IMR-90 (cell line): ENCODE results near the gene FLACC1. TPM values are rescaled to one million over a fixed set of nuclear protein-coding genes. Genes with fewer than 3 reads are reported as not detected.

Experiments
- ATAC-seq: fragments of 200-7000 bp; cut with Tn5 transposase; 2 replicates; pipeline ENCODE4 v1.9.1; 2020; ENCODE audit warnings: low read depth, mild to moderate bottlenecking, moderate library complexity
- BruUV-seq: library from RNA; stranded (reverse); fragments of 400-500 nt; replicated peaks from 2 replicates; lab custom pipeline; 2021; lab: Mats Ljungman, UMichigan
- CTCF ChIA-PET: fragments of 300-600 bp; formaldehyde crosslinking; extraction: SDS; loops from one replicate; lab custom pipeline; 2021; ENCODE audit warnings: antibody characterized with exemption; lab: Yijun Ruan, JAX
- POLR2A ChIA-PET: fragments of 300-600 bp; sonication (Branson Sonifier 250); formaldehyde crosslinking; loops from one replicate; lab custom pipeline; 2022; ENCODE audit warnings: antibody characterized with exemption; ENCODE audit not compliant: unreplicated experiment; lab: Charles Lee
- DNase-seq: peaks from one replicate; pipeline ENCODE4 v3.0.0; 2013
- H2AFZ ChIP-seq: replicated peaks from 2 replicates; pipeline ENCODE3; 2013; ENCODE audit warnings: low read length, mild to moderate bottlenecking; ENCODE audit not compliant: poor library complexity
- H2AK5ac ChIP-seq: 2 replicates; pipeline ENCODE4 v1.6.1; 2013; ENCODE audit warnings: low read depth, low read length, inconsistent platforms
- H2AK9ac ChIP-seq: replicated peaks from 2 replicates; pipeline ENCODE3; 2013; ENCODE audit warnings: mild to moderate bottlenecking, low read depth, low read length, moderate library complexity; ENCODE audit not compliant: poor library complexity
- H2BK120ac ChIP-seq: 2 replicates; pipeline ENCODE4 v1.6.1; 2013; ENCODE audit warnings: low read depth, low read length, inconsistent platforms
- H2BK15ac ChIP-seq: 3 replicates; pipeline ENCODE4 v1.6.1; 2013; ENCODE audit warnings: low read depth, low read length, inconsistent platforms
- H2BK20ac ChIP-seq: 2 replicates; pipeline ENCODE4 v1.6.1; 2013; ENCODE audit warnings: low read depth, mild to moderate bottlenecking, inconsistent platforms, low read length, moderate library complexity
- H2BK5ac ChIP-seq: 2 replicates; pipeline ENCODE4 v1.6.1; 2013; ENCODE audit warnings: mild to moderate bottlenecking, low read depth, low read length, inconsistent platforms; ENCODE audit not compliant: poor library complexity, severe bottlenecking
- H3K14ac ChIP-seq: replicated peaks from 2 replicates; pipeline ENCODE4 v1.6.1; 2013; ENCODE audit warnings: low read depth, low read length, inconsistent platforms
- H3K18ac ChIP-seq: 2 replicates; pipeline ENCODE4 v1.6.1; 2013; ENCODE audit warnings: low read depth, low read length, control low read depth
- H3K23ac ChIP-seq: 2 replicates; pipeline ENCODE4 v1.6.1; 2013; ENCODE audit warnings: low read depth, low read length, inconsistent platforms
- H3K27ac ChIP-seq: 2 replicates; pipeline ENCODE4 v1.5.1; 2013; ENCODE audit warnings: mild to moderate bottlenecking, control low read depth, low read length; ENCODE audit not compliant: insufficient read depth
- H3K27me3 ChIP-seq: 2 replicates; pipeline ENCODE4 v1.6.1; 2013; ENCODE audit warnings: low read length; ENCODE audit not compliant: control insufficient read depth, insufficient read depth
- H3K36me3 ChIP-seq: 2 replicates; pipeline ENCODE4 v1.6.1; 2013; ENCODE audit warnings: low read length, mixed read lengths; ENCODE audit not compliant: control insufficient read depth, insufficient read depth
- H3K4ac ChIP-seq: 2 replicates; pipeline ENCODE4 v1.6.1; 2013; ENCODE audit warnings: low read depth, low read length, inconsistent platforms
- H3K4me1 ChIP-seq: 2 replicates; pipeline ENCODE4 v1.6.1; 2013; ENCODE audit warnings: low read length, mixed read lengths; ENCODE audit not compliant: control insufficient read depth, insufficient read depth
- H3K4me2 ChIP-seq: 2 replicates; pipeline ENCODE4 v1.6.1; 2013; ENCODE audit warnings: low read depth, mild to moderate bottlenecking, control low read depth, low read length, moderate library complexity
- H3K4me3 ChIP-seq: 2 replicates; pipeline ENCODE4 v1.5.1; 2013; ENCODE audit warnings: low read depth, mild to moderate bottlenecking, control low read depth, low read length, moderate library complexity; ENCODE audit not compliant: insufficient read depth
- H3K56ac ChIP-seq: 2 replicates; pipeline ENCODE4 v1.6.1; 2013; ENCODE audit warnings: low read length, inconsistent platforms; ENCODE audit not compliant: insufficient read depth; ENCODE audit errors: extremely low read depth
- H3K79me1 ChIP-seq, 2 experiments: 2 replicates each; pipeline ENCODE4 v1.6.1; 2013; ENCODE audit warnings: low read length in 2 of 2, inconsistent platforms in 1 of 2, low read depth in 1 of 2
- H3K9ac ChIP-seq: 2 replicates; pipeline ENCODE4 v1.6.1; 2013; ENCODE audit warnings: low read depth, low read length, control low read depth
- H3K9me1 ChIP-seq: 2 replicates; pipeline ENCODE4 v1.6.1; 2013; ENCODE audit warnings: low read length, inconsistent platforms; ENCODE audit not compliant: insufficient read depth
- H3K9me3 ChIP-seq: 2 replicates; pipeline ENCODE4 v1.6.1; 2013; ENCODE audit warnings: low read length; ENCODE audit not compliant: control insufficient read depth, insufficient read depth
- H4K20me1 ChIP-seq: 2 replicates; pipeline ENCODE4 v1.6.1; 2013; ENCODE audit warnings: low read length, inconsistent platforms; ENCODE audit not compliant: insufficient read depth
- H4K5ac ChIP-seq: 2 replicates; pipeline ENCODE4 v1.6.1; 2013; ENCODE audit warnings: mild to moderate bottlenecking, low read depth, low read length, control low read depth
- H4K8ac ChIP-seq, 2 experiments: 2 replicates each; pipeline ENCODE4 v1.6.1; 2013; ENCODE audit warnings: low read depth in 2 of 2, low read length in 2 of 2, control low read depth in 1 of 2, inconsistent platforms in 1 of 2
- H4K91ac ChIP-seq: 2 replicates; pipeline ENCODE4 v1.6.1; 2013; ENCODE audit warnings: low read depth, low read length, inconsistent platforms; ENCODE audit not compliant: insufficient read depth
- BHLHE40 ChIP-seq: fragments of 150-350 bp; IDR thresholded peaks from 2 replicates; pipeline ENCODE4 v1.6.1; 2016; ENCODE audit warnings: mild to moderate bottlenecking, low read depth, low read length
- FOS ChIP-seq: fragments of 150-350 bp; IDR thresholded peaks from 2 replicates; pipeline ENCODE4 v1.6.1; 2016; ENCODE audit warnings: low read depth, low read length
- NFE2L2 ChIP-seq: fragments of 150-350 bp; IDR thresholded peaks from 2 replicates; pipeline ENCODE4 v1.6.1; 2016; ENCODE audit warnings: low read depth, mild to moderate bottlenecking, low read length
- RAD21 ChIP-seq: IDR thresholded peaks from 2 replicates; pipeline ENCODE4 v1.6.1; 2012; ENCODE audit warnings: low read length, improper control_type of control experiment
- WGBS, 2 experiments: methylation state at CpG; one replicate each; pipeline versions ENCODE4 v1.1.5 to v1.1.7; 2013; ENCODE audit warnings: missing lambda C conversion rate in 2 of 2; ENCODE audit not compliant: insufficient read length in 1 of 2; ENCODE audit errors: extremely low coverage in 2 of 2; 5-methylcytosine and 5-hydroxymethylcytosine counted together
- dilution Hi-C: fragments of 300-500 bp; cut with HindIII; formaldehyde crosslinking; loops from one replicate; pipeline ENCODE4 v1.14.3; 2018; ENCODE audit warnings: low sequenced_read_pairs; ENCODE audit not compliant: unreplicated experiment
- in situ Hi-C: fragments of 300-500 bp; cut with MboI; formaldehyde crosslinking; loops from 3 replicates; pipeline ENCODE4 v1.14.3; 2019; ENCODE audit warnings: low sequenced_read_pairs, inconsistent platforms, mixed read lengths
- intact Hi-C: fragments of 100-400 bp; cut with micrococcal nuclease; formaldehyde crosslinking; loops from 2 replicates; pipeline ENCODE4 v1.10.0; 2022
- polyA plus RNA-seq, 3 experiments: library from polyadenylated mRNA; depleted of rRNA; stranded (reverse); fragments of >200 nt; gene quantifications; 2 replicates each; pipeline ENCODE4 v1.2.3, GENCODE V29; 2012; ENCODE audit warnings: low replicate concordance in 1 of 3
- total RNA-seq: library from RNA; depleted of rRNA; stranded (reverse); fragments of >200 nt; gene quantifications from 2 replicates; pipeline ENCODE4 v1.2.3, GENCODE V29; 2012

FLACC1 gene
- total and polyA plus RNA-seq, 2 of the 4 experiments (the other 2 are of a cell fraction) = 0.32 to 0.54 TPM

DNA sequence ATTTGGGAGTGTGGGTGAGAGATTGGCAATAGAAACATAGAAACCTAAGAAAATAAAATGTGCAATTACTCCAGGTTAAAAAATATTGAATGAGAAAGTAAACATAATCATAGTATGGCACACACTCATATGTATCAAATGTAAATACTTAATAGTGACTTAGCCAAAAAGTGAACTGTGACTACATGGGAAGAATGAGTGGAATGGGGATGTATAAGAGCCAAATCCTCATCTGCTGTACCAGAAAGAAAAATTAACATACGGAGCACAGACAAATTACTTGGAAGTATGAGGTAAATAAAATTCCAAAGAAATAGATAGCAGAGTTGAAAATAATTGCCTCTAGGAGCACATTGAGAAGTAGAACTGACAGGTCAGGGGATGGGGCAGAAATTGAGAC lies 4.0 kb downstream of the FLACC1 start:
- BruUV-seq = no TSS peak

More for the DNA sequence above, 4.0 kb downstream of the FLACC1 start:
- dilution Hi-C loops = no loop called here
- no peak overlapping the region for H2AFZ ChIP-seq
- ATAC-seq (peak; percentile 81), DNase-seq (peak; percentile 71)
- no peak overlapping the region for H4K91ac ChIP-seq
- intact Hi-C loops = loop anchor here (5.0 kb wide), 1 partner anchor 96 kb away; no protein-coding TSS in a partner anchor
- no peak overlapping the region for H4K5ac ChIP-seq
- H3K27me3 ChIP-seq = no peaks in the 10 kb centered on the region
- no peak overlapping the region for H2AK5ac ChIP-seq
- no peak overlapping the region for H3K18ac ChIP-seq
- H4K20me1 ChIP-seq = no peaks in the 10 kb centered on the region
- in situ Hi-C loops = no loop called here
- H3K4me3 ChIP-seq = no peak overlapping the region
- ChIA-PET CTCF (interaction anchor here (0.6 kb wide), 1 partner anchor 47 kb away, joined by 3 read pairs; no protein-coding TSS in a partner anchor), POLR2A (no interaction called here)
- TF ChIP-seq RAD21 = no peak
- no peak for TF ChIP-seq BHLHE40
- peak; percentile 27; the same call in 1 of the 2 replicates for TF ChIP-seq NFE2L2
- TF ChIP-seq FOS = no peak
- peak overlapping the region; percentile 16; the same call in 1 of the 2 replicates for H3K4me2 ChIP-seq
- no peak overlapping the region for H3K14ac ChIP-seq
- no peak overlapping the region for H3K27ac ChIP-seq
- H3K4ac ChIP-seq = no peak overlapping the region
- no CpG with 5 or more reads among the region's 1 CpG for WGBS, 2 experiments
- no peaks in the 10 kb centered on the region for H3K79me1 ChIP-seq
- H3K9ac ChIP-seq = no peak overlapping the region
- H3K56ac ChIP-seq = no peak overlapping the region
- peak overlapping the region; percentile 57; the same call in 1 of the 2 replicates for H2BK20ac ChIP-seq
- H2BK15ac ChIP-seq = no peak overlapping the region
- no peak overlapping the region for H4K8ac ChIP-seq
- 0 out of 2 replicates have a peak, but pooled peaks cover 2% of the 10 kb centered on the region for H3K9me1 ChIP-seq
- peak overlapping the region; percentile 56 for H2BK5ac ChIP-seq
- H2BK120ac ChIP-seq = no peak overlapping the region
- peaks cover 8% of the 10 kb centered on the region for H3K4me1 ChIP-seq
- no peaks in the 10 kb centered on the region for H3K9me3 ChIP-seq
- no peak overlapping the region for H3K23ac ChIP-seq
- no peak overlapping the region for H2AK9ac ChIP-seq
- no peaks in the 10 kb centered on the region for H3K36me3 ChIP-seq
